CD4-positive, alpha-beta T cell (primary cell): Measurements from ENCODE around the gene EIF4E1B. TPM values are rescaled to one million over a fixed set of nuclear protein-coding genes. Genes with fewer than 3 reads are reported as not detected.

Experiments
- ATAC-seq: fragments of 200-7000 bp; cut with Tn5 transposase; one replicate; pipeline ENCODE4 v1.10.0; 2022; ENCODE audit warnings: mild to moderate bottlenecking; ENCODE audit not compliant: poor library complexity
- CTCF ChIA-PET: fragments of 350-600 bp; sonication (Branson Sonifier 250); formaldehyde crosslinking; loops from one replicate; lab custom pipeline; 2021; ENCODE audit warnings: antibody characterized with exemption, inconsistent platforms; lab: Charles Lee
- POLR2A ChIA-PET: fragments of 350-600 bp; sonication (Branson Sonifier 250); formaldehyde crosslinking; loops from one replicate; lab custom pipeline; 2021; ENCODE audit warnings: antibody characterized with exemption, inconsistent platforms; lab: Charles Lee
- DNase-seq, 14 experiments: peaks; one replicate each; pipeline ENCODE4 v3.0.0-alpha.2; 2013 to 2020; ENCODE audit warnings: mixed read lengths in 2 of 14
- H3K27ac ChIP-seq, 2 donors: one replicate each; pipeline versions ENCODE4 v1.5.1 to v1.7.0; 2013; ENCODE audit warnings: low read length in 2 of 2, low read depth in 1 of 2, mild to moderate bottlenecking in 1 of 2
- H3K27me3 ChIP-seq, 2 experiments: 1 replicate in 1 of 2; 2 replicates in 1 of 2; pipeline versions ENCODE4 v1.6.1 to v1.7.0; 2013; ENCODE audit warnings: low read length in 2 of 2, control low read depth in 1 of 2, mild to moderate bottlenecking in 1 of 2, moderate library complexity in 1 of 2; ENCODE audit not compliant: insufficient read depth in 2 of 2, control insufficient read depth in 1 of 2
- H3K36me3 ChIP-seq: one replicate; pipeline ENCODE4 v1.6.1; 2013; ENCODE audit warnings: low read length, control low read depth; ENCODE audit not compliant: insufficient read depth
- H3K4me1 ChIP-seq: one replicate; pipeline ENCODE4 v1.6.1; 2013; ENCODE audit warnings: low read length, control low read depth; ENCODE audit not compliant: insufficient read depth
- H3K4me3 ChIP-seq: one replicate; pipeline ENCODE4 v1.5.1; 2013; ENCODE audit warnings: mild to moderate bottlenecking, low read length, moderate library complexity
- H3K9me3 ChIP-seq, 2 experiments: 1 replicate in 1 of 2; 2 replicates in 1 of 2; pipeline versions ENCODE4 v1.6.1 to v1.7.0; 2013; ENCODE audit warnings: low read length in 2 of 2, mild to moderate bottlenecking in 2 of 2, control low read depth in 1 of 2, moderate library complexity in 1 of 2; ENCODE audit not compliant: control insufficient read depth in 1 of 2, insufficient read depth in 1 of 2
- H3K27ac Mint-ChIP-seq: one replicate; pipeline ENCODE4 v1.8.0; 2020; ENCODE audit warnings: mixed read lengths
- H3K27me3 Mint-ChIP-seq: one replicate; pipeline ENCODE4 v1.8.0; 2021; ENCODE audit warnings: mixed read lengths
- H3K36me3 Mint-ChIP-seq: one replicate; pipeline ENCODE4 v1.8.0; 2021; ENCODE audit warnings: low read depth, mixed read lengths
- H3K4me1 Mint-ChIP-seq: one replicate; pipeline ENCODE4 v1.8.0; 2021; ENCODE audit warnings: low read depth, mixed read lengths
- H3K4me3 Mint-ChIP-seq: one replicate; pipeline ENCODE4 v1.8.0; 2020; ENCODE audit warnings: mild to moderate bottlenecking, mixed read lengths
- H3K9me3 Mint-ChIP-seq: one replicate; pipeline ENCODE4 v1.8.0; 2020; ENCODE audit warnings: mixed read lengths
- intact Hi-C, 2 experiments: fragments of 100-400 bp; cut with DNase I in 1 of 2; cut with micrococcal nuclease in 1 of 2; formaldehyde crosslinking; loops; one replicate each; pipeline versions ENCODE4 v1.15.1 to v1.9.0; 2023 to 2025; cut with DNase I, micrococcal nuclease
- total RNA-seq, 174 experiments: library from RNA in 2 of 174; stranded (reverse) in 2 of 174; gene quantifications; one replicate each; pipeline ENCODE4 v1.2.3 and lab custom pipeline; 2021 to 2026
- TF ChIP-seq, protein P1 (sequence below): fragments of 200-600 bp; IDR thresholded peaks from one replicate; pipeline ENCODE4 v1.8.0; 2022; ENCODE audit warnings: antibody characterized with exemption, mild to moderate bottlenecking

The EIF4E1B gene
- total RNA-seq, 2 experiments from 2014 or later, result not detected

- ATAC-seq (no peak), DNase-seq (no peak)
- TF ChIP-seq, protein P1, sequence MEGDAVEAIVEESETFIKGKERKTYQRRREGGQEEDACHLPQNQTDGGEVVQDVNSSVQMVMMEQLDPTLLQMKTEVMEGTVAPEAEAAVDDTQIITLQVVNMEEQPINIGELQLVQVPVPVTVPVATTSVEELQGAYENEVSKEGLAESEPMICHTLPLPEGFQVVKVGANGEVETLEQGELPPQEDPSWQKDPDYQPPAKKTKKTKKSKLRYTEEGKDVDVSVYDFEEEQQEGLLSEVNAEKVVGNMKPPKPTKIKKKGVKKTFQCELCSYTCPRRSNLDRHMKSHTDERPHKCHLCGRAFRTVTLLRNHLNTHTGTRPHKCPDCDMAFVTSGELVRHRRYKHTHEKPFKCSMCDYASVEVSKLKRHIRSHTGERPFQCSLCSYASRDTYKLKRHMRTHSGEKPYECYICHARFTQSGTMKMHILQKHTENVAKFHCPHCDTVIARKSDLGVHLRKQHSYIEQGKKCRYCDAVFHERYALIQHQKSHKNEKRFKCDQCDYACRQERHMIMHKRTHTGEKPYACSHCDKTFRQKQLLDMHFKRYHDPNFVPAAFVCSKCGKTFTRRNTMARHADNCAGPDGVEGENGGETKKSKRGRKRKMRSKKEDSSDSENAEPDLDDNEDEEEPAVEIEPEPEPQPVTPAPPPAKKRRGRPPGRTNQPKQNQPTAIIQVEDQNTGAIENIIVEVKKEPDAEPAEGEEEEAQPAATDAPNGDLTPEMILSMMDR, result no peak
- Histone ChIP-seq H3K4me3 (no peak overlapping the region), H3K36me3 (no peaks in the 10 kb centered on the region), H3K9me3 (peaks cover 0 to 4% of the 10 kb centered on the region in 2 experiments), H3K27me3 (peaks cover 0 to 2% of the 10 kb centered on the region in 2 experiments), H3K4me1 (peaks cover 14% of the 10 kb centered on the region), H3K27ac (no peak overlapping the region)
- ChIA-PET POLR2A (no interaction called here), CTCF (no interaction called here)
- Mint-ChIP-seq H3K27me3 (peaks cover 38% of the 10 kb centered on the region), H3K27ac (no peak overlapping the region), H3K9me3 (no peaks in the 10 kb centered on the region), H3K36me3 (no peaks in the 10 kb centered on the region), H3K4me1 (peaks cover 12% of the 10 kb centered on the region), H3K4me3 (no peak overlapping the region)
- intact Hi-C loops, result no loop called here
Observed at GRCh38 chr5:176664886-176665285, 34.4 kb downstream of the EIF4E1B start.

DNA sequence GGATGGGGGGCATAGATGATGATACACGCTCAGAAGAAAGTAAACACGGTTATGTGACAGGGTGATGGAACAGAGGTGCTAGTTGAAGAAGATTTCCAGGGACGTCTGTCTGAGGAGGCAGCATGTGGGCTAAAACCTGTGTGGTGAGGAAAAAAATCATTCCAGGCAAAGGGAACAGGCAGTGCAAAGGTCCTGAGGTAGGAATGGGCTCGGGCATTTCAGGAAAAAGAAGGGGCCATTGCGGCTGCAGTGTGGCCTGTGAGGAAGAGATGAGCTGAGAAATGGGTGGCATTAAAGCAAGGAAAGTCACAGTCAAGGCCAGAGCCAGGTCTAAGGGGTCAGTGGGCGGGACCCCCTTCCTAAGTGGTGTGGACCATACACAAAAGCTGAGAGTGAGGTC lies 35.0 kb downstream of the EIF4E1B start:
- DNase-seq, result no peak
- peaks cover 38% of the 10 kb centered on the region for H3K27me3 Mint-ChIP-seq
- Histone ChIP-seq H3K4me3 (no peak overlapping the region), H3K9me3 (peaks cover 0 to 4% of the 10 kb centered on the region in 2 experiments), H3K36me3 (no peaks in the 10 kb centered on the region), H3K4me1 (peaks cover 9% of the 10 kb centered on the region), H3K27ac (no peak overlapping the region), H3K27me3 (peaks cover 0 to 4% of the 10 kb centered on the region in 2 experiments)
- no peak for ATAC-seq
- H3K9me3 Mint-ChIP-seq, result no peaks in the 10 kb centered on the region
- H3K4me1 Mint-ChIP-seq, result peaks cover 6% of the 10 kb centered on the region
- intact Hi-C loops, result no loop called here
- H3K27ac Mint-ChIP-seq, result no peak overlapping the region
- ChIA-PET POLR2A (no interaction called here), CTCF (no interaction called here)
- no peak overlapping the region for H3K4me3 Mint-ChIP-seq
- H3K36me3 Mint-ChIP-seq, result no peaks in the 10 kb centered on the region
- TF ChIP-seq, protein P1, result no peak

- peaks cover 0 to 4% of the 10 kb centered on the region in 2 experiments for H3K9me3 ChIP-seq
- intact Hi-C loops, result no loop called here
- DNase-seq (no peak), ATAC-seq (no peak)
- H3K9me3 Mint-ChIP-seq, result no peaks in the 10 kb centered on the region
- H3K4me3 ChIP-seq, result no peak overlapping the region
- ChIA-PET CTCF (interaction anchor here (1.5 kb wide), 1 partner anchor 10 kb away, joined by 4 read pairs; no protein-coding TSS in a partner anchor), POLR2A (no interaction called here)
- no peaks in the 10 kb centered on the region for H3K4me1 Mint-ChIP-seq
- peaks cover 49% of the 10 kb centered on the region for H3K27me3 Mint-ChIP-seq
- H3K36me3 Mint-ChIP-seq, result no peaks in the 10 kb centered on the region
- no peaks in the 10 kb centered on the region for H3K36me3 ChIP-seq
- H3K27me3 ChIP-seq, result peaks cover 0 to 9% of the 10 kb centered on the region in 2 experiments
- no peak overlapping the region for H3K27ac ChIP-seq
- H3K27ac Mint-ChIP-seq, result no peak overlapping the region
- H3K4me3 Mint-ChIP-seq, result no peak overlapping the region
- no peaks in the 10 kb centered on the region for H3K4me1 ChIP-seq
- TF ChIP-seq, protein P1, result no peak
Observed at GRCh38 chr5:176667637-176668036, 37.2 kb downstream of the EIF4E1B start.
